Astrocyte of the cerebellum (primary cell): ENCODE data around the gene FBXO2.

ENCODE experiments used
- DNase-seq: peaks from one replicate; pipeline ENCODE4 v3.0.0-alpha.2; 2011; ENCODE audit warnings: low read depth
- H3K4me3 ChIP-seq: 2 replicates; pipeline ENCODE4 v1.5.1; 2011; ENCODE audit warnings: mild to moderate bottlenecking, low read depth, low read length, moderate library complexity
- in situ Hi-C: cut with HindIII; loops from 2 replicates; pipeline ENCODE4 v1.10.0; 2017; ENCODE audit warnings: low sequenced_read_pairs
- TF ChIP-seq, protein P1 (sequence below): IDR thresholded peaks from 2 replicates; pipeline ENCODE4 v1.5.1; 2012; ENCODE audit warnings: low read length, low read depth, moderate library complexity, mild to moderate bottlenecking; ENCODE audit errors: missing control alignments

FBXO2 gene

DNA sequence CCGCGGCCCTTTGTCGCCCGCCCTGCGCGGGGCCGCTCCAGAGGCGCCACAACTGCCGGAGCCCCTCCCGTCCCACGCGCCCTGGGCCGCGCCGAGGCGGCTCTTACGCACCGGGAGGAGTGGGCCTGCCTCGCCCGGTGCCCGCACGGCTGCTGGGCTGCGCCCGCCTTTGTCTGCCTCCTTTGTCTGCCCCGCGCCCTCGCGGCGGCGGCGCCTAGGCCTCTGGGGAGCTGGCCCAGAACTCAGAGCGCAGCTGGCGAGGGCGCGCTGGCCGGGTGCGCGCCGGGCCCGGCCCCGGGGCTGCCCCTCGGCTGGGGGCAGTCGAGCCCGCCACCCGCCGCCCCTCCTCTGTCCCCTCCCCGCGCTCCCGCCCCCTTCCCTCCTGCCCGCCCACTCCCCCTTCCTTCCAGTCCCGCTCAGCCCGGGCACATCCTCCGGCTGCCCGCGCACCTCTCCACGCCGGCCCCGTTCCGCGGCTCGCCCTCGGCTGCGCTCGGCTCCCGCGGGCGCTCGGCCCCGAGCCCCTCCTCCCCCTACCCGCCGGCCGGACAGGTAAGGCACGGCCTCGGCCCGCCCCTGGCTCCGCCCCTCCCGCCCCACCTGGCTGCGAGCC is 37.2 kb upstream of the FBXO2 start, which contains the start of gene DRAXIN:
DRAXIN (plus strand) TSS at position 409 of the 613 bp plus-strand sequence. CDS start 14,549 bp downstream, outside the sequence.
- no peak for DNase-seq
- H3K4me3 ChIP-seq: peak within 1 kb of the TSS; percentile 38
- in situ Hi-C loops: no loop called here
- TF ChIP-seq, protein P1, sequence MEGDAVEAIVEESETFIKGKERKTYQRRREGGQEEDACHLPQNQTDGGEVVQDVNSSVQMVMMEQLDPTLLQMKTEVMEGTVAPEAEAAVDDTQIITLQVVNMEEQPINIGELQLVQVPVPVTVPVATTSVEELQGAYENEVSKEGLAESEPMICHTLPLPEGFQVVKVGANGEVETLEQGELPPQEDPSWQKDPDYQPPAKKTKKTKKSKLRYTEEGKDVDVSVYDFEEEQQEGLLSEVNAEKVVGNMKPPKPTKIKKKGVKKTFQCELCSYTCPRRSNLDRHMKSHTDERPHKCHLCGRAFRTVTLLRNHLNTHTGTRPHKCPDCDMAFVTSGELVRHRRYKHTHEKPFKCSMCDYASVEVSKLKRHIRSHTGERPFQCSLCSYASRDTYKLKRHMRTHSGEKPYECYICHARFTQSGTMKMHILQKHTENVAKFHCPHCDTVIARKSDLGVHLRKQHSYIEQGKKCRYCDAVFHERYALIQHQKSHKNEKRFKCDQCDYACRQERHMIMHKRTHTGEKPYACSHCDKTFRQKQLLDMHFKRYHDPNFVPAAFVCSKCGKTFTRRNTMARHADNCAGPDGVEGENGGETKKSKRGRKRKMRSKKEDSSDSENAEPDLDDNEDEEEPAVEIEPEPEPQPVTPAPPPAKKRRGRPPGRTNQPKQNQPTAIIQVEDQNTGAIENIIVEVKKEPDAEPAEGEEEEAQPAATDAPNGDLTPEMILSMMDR: no peak

DNA sequence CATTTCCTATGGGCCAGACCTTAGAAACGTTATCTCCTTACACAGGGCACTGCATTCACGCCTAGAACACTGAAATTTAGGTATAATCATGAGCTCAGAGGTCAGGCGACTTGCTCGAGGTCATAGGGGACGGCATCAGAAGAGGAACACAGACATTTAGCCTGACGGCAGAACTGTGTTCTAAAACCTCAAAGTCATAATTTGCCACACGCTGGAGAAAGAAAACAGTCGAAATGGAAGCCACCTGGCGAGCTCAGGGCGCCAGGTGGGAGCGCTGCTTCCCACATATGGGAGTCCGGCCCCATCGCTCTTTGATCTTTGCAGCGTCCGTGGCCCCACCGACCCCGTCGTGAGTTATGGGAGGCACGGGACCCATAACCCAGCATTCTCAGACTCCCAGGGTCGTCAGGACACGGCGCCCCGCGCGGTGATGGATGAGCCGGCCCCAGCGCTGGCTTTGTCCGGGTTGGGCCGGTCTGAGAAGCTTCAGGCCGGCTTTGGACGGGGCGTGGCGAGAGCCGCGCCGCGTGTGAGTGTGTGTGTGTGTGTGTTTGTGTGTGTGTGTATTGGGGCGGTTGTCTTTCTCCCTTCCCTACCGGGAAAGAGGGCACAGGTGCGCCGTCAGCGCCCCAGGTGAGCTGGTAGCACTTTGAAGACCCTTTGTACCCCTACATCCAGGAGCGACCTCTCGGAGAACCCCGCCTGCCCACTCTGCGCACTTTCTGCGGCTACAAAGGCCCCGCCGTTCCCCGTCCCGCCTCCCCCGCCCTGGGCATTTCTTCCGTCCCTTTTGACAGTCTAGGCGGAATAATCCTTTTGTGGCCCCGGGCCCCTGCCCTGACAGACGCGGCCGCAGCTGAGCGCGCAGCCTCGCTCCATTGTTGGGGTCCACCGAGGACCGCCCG is 36.4 kb upstream of the FBXO2 start:
- H3K4me3 ChIP-seq: peak overlapping the region; percentile 38
- in situ Hi-C loops: no loop called here
- DNase-seq: no peak
- TF ChIP-seq, protein P1: no peak

DNA sequence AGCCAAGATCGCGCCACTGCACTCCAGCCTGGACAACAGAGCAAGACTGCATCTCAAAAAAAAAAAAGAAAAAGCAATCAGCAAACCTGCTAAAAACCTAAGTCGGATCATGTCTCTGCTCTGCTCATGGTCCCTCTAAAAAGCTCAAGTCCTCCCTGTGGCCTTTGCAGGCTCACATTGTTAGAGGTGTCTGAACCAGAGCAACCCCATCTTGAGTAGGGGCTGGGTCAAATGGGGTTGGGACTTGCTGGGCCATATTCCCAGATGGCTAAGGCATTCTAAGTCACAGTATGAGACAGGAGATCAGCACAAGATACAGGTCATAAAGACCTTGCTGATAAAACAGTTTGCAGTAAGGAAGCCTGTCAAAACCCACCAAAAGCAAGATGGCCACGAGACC is 34.3 kb upstream of the FBXO2 start:
- DNase-seq: no peak
- in situ Hi-C loops: no loop called here
- TF ChIP-seq, protein P1: no peak
- H3K4me3 ChIP-seq: no peak overlapping the region

DNA sequence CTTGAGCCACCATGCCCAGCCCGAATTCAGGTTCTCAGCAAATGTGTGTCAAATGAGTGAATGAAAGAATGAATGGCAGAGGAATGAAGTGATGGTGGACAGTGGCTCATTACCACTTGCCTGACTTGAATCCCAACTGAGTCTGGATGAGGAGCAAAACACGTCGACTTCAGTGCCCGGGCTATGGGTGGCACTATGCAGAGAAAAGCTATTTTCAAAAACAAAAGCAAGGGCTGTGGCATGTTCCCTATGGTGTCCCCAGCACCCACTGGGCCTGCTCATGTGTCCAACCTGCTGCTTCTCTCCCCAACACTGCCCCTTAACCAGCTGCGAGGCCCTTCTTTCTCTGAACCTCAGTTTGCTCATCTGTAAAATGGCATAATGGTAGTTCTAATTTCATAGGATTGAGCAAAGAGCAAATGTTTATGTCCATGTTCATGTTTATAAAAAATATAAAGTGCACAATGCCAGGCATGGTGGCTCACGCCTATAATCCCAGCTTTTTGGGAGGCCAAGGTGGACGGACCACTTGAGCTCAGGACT is 31.1 kb upstream of the FBXO2 start:
- in situ Hi-C loops: no loop called here
- no peak for DNase-seq
- no peak overlapping the region for H3K4me3 ChIP-seq
- TF ChIP-seq, protein P1: no peak

DNA sequence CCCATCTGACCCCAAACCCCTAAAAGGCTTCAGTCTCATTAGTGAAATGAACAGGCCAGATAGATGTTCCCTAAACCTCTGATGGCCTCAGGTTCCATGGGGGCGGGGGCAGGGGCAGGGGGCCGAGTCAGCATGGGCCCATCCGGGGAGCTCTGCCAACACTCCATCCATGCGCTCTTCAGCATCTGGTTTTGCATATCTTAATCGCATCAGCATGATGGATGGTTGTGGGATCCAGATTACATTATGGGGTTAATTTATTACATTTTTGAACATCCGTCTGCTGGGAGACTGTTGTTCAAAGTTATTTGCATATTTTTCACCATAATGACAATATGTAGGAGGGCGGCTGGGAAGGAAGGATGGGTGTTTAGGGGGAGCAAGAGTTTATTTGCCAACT is 29.8 kb upstream of the FBXO2 start:
- H3K4me3 ChIP-seq: no peak overlapping the region
- no peak for DNase-seq
- in situ Hi-C loops: no loop called here
- TF ChIP-seq, protein P1: no peak

DNA sequence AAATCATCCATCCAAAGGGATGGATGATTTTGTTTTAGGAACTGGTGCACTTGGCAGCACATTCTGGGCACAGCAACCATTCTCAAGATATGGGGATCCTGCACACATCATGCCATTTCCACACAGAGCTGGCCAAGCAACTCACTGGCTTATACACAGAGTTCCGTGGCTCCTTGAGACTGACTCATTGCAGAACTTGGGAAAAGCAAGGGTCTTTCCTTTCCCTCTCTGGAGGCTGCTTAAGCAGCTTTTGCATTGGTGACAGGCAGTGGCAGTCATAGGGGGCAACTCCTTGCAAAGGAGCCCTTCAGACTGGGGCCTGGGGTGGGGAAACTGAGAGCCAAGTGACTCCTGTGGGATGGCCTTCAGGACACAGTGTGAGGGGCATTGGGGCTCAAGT is 28.6 kb upstream of the FBXO2 start:
- H3K4me3 ChIP-seq: no peak overlapping the region
- in situ Hi-C loops: no loop called here
- no peak for DNase-seq
- TF ChIP-seq, protein P1: no peak
